DMS53 treated with DMSO at 0.1 percent for 48 hours (cell line): ENCODE results near the gene PIN1.
"Not testable (repeated sequence)": the region's sequence is repeated elsewhere in the genome, so short reads cannot be mapped to it uniquely, and the experiment has no call there.

ENCODE experiments used
- DNase-seq: peaks from one replicate; lab custom pipeline; 2025; ENCODE audit not compliant: unreplicated experiment; lab: John Stamatoyannopoulos, UW

Gene PIN1

DNA sequence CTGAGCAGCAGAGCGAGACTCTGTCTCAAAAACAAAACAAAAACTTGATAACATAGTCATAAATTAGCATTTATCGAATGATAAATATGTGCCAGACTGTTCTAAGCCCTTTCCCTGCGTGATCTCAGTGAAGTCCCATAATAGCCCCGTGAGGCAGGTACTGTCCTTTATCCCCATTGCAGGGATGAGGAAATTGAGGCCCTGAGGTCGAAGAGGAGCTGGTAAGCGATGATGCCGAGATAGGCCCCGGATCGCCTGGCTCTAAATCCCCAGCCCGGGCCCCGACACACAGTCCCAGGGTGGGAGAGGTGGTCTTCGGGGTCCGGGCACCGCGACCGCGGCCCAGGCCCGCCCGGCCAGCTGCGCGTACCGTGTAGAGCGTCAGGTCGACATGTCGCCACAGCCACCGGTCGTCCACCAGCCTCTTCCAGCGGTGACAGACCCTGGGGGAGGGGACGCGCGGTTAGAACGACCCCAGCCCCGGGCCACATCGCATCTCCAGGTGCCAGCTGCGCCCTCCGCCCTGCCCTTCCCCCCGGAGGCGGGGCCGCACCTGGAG is 16.9 kb upstream of the PIN1 start:
- DNase-seq = no peak

DNA sequence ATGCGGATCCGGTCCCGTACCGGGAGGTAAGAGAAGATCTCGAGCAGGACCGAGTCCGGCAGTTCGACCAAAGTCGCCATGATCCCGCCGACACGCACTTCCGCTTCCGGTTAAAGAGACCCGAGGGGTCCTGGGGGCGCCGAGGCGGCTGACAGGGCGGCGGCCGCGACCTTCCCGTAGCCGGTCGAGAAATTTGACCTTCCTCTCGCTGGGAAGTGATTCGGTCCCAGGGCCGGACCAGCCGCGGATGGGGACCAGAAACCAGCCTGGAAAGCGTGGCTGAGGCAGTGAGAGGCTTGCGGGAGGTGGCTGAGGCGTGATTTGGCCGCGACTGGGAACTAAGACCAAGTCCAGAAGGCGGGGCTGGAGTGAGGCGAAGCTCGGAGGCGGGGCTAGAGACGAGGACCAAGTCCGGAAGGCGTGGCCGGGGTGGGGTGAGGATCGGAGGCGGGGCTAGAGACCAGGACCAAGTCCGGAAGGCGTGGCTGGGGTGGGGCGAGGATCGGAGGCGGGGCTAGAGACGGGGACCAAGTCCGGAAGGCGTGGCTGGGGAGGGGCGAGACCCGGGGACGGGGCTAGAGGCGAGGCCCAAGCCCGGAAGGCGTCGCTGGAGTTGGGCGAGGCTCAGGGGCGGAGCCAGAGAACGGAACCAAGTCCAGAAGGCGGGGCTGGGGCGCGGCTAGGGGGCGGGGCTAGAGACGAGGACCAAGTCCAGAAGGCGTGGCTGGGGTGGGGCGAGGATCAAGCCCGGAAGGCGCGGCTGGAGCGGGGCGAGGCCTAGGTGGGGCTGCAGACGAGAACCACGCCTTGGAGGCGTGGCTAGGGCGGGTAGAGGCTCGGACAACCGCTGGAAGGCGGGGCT is 16.2 kb upstream of the PIN1 start, which contains the start of gene FBXL12:
Gene FBXL12, minus strand, starts transcription at position 346 of the 862 bp plus-strand sequence. Its CDS starts 266 bp downstream, at position 80.
- DNase-seq = peak; percentile 87

DNA sequence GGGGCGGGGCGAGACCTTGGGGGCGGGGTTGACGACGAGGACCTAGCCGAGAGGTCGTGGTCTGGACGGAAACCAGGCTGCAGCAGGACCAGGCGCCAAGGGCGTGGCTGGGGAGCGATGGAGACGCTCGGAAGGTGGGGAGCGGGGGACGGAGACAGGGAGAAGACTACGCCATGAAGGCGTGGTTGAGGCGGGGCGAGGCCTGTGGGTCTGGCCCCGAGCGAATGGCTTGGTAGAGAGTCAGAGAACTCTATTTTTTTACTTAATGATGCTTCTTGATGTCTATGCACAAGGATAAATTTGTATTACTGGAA is 15.6 kb upstream of the PIN1 start:
- DNase-seq = no peak

DNA sequence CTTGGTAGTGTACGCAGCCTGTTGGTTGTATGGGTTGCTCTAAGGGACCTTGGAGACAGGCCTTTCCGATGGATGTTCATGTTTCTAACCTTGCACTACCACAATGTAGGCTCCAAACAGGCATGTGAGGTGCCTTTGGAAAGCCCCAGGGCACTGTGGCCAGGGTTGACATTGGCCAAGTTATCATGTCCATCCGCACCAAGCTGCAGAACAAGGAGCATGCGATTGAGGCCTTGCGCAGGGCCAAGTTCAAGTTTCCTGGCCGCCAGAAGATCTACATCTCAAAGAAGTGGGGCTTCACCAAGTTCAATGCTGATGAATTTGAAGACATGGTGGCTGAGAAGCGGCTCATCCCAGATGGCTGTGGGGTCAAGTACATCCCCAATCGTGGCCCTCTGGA is 15.1 kb upstream of the PIN1 start:
- DNase-seq = not testable (repeated sequence)

DNA sequence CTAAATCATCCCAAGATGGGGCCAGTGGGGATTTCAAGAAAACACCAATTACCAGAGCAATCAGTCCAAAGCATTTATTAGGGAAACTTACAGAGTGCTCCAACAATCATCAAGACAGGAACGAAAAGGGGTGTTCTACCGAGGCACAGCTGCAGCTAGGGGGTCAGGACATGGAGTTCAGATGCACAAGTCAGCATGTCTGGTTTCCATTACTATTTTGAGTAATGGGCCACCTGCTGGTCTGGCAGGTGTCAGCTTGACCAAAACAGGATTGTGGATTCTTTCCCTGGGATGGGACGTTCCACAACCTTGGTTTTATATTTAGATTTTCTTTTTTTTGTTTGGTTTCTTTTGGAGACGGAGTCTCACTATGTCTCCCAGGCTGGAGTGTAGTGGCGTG is 11.3 kb upstream of the PIN1 start:
- no peak for DNase-seq

DNA sequence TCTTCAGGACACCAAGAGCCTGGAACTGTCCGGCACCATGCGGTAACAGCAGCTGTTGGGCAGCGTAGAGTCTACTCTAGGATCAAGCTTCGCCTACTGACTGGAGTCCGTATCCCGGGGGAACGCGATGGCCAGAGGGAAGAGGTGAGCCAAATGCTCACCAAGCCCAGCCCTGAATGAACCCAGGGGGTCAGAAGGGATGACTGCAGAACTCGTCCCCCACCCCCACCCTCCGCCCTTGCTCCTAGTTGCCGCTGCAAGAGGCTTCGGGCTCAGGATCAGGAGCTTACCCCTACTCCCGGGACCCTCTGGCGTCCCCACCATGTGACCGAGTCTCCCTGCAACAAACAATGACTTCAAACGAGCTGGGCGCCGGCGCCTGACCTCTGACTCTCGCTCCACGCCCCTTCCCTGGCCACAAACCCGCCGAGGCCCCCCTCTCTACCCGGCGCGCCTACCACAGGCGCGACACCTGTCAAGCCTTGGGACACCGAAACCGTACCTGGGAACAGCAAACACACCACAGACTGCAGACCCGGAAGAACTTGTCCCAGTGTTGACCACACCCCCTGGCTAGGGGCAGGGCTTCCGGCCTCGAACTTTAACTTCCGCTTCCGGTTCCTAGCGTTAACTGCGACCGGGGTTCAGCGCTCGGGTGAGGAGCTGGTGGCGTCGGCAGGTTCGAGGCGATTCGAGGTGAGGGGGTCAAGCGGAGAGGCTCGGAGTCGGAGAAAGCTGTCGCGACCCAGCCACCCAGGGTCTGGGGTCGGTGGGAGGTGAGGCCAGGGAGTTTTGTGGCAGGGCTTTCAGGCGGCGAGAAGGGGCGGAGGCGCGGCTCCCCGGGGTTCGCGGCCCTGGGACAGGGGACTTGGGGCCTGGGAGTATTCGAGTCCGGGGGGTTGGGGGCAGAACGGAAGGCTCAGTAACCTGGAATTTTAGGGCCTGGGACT is 7.6 kb upstream of the PIN1 start, which contains the start of gene UBL5:
Gene UBL5, plus strand, starts transcription at position 630 of the 950 bp plus-strand sequence. CDS start 420 bp downstream, outside the sequence.
- DNase-seq = peak; percentile 57

DNA sequence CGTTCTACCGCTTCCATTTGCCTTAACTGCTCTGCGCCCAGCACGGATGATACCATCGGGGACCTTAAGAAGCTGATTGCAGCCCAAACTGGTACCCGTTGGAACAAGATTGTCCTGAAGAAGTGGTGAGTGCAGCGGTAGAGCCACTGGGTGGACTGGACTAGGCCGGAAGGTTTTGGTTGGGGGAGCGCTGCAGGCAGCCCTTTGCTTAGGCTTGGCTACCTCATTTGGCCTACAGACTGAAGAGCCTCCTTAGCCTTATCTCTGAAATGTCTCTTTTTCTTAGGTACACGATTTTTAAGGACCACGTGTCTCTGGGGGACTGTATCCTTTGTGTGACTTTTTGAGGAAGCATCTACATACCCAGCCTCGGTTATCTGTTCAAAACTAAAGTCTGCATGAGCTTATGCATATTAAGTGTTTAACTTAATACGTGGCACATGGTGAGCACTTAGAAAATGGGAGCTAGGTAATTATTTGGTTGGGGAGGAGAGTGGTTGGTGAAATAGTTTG is 6.5 kb upstream of the PIN1 start:
- DNase-seq = no peak

DNA sequence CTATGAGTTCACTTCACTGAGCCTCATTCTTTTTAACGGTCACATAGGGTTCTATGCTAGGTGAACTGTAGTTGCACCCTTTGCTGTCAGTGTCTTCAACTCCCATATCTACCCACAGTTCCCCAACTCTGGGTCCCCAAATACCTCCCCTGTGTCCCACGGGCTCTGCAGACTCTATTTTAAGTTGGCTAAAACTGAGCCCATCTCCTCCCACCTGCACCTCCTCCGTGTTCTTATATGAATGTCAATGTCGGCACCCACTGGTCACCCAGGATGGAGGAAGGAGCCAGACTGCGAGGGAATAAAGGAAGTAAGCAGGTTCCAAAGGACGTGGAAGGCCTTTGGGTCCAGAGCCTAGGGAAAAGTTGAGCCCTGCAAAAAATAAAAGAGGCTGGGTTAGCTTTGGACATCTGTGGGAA is 802 bp upstream of the PIN1 start:
- no peak for DNase-seq

DNA sequence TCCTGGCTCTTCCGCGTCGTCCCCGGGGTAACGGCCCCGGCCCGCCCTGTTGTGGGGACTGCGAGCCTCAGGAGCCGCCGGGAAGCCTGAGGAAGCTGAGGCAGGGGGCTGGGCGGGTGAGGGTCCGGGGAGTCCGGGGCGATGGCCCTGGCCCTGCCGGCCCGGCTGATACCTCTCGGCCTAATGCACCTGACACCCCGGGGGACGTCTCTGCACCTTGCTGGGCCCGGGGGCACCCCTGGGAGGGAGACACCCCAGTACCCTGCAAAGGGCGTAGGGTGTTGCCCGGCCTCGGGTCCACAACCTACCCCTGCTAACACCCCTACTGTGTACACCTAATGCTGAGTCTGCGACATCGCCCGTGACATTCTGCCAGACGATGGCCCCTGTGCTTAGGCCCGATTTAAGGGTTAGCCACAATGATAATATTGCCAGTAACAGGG is 410 bp downstream of the PIN1 start:
- no peak for DNase-seq

DNA sequence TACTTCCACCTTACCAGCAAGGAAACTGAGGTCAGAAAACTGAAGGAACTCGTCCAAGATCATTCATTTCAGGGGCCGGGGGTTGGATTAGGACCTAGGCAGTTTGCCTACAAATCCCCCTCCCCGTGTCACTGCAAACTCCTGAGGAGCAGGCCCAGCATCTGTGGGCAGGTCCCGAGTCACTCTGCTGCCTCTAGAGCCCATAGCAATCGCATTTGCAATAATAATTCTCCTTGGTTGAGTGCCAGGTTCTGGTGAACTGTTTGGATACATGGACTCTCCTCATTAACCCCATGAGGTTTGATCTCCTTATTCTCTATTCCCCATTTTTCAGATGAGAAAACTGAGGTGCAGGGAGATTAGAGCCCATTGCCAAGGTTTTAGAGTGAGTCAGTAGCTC is 903 bp downstream of the PIN1 start:
- no peak for DNase-seq

DNA sequence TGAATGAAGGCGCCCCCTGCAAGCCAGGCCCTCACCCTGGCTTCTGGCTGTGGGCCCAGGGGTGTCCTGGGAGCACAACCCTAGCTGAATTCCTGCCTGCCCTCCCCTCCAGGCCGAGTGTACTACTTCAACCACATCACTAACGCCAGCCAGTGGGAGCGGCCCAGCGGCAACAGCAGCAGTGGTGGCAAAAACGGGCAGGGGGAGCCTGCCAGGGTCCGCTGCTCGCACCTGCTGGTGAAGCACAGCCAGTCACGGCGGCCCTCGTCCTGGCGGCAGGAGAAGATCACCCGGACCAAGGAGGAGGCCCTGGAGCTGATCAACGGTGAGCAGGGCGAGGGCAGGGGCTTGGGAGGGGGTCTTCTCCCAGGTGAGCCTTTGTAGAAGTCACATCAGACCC is 3.2 kb downstream of the PIN1 start:
- no peak for DNase-seq

DNA sequence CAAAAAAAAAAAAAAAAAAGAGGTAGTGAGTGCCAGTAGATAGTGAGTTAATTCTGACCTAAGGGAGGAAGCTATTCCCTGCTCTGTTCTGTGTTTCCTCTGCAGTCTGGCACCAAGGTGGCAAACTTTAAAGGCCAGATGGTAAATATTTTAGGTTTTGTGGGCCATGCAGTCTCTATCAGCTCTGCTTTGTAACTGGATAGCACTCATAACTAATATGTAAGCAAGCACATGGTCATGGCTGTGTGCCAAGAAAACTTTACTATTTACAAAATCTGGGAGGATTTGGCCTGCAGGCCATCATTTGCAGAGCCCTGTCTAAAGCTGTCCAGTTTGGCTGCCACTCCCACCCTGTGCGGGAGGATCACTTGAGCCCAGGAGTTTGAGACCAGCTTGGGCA is 4.3 kb downstream of the PIN1 start:
- no peak for DNase-seq

DNA sequence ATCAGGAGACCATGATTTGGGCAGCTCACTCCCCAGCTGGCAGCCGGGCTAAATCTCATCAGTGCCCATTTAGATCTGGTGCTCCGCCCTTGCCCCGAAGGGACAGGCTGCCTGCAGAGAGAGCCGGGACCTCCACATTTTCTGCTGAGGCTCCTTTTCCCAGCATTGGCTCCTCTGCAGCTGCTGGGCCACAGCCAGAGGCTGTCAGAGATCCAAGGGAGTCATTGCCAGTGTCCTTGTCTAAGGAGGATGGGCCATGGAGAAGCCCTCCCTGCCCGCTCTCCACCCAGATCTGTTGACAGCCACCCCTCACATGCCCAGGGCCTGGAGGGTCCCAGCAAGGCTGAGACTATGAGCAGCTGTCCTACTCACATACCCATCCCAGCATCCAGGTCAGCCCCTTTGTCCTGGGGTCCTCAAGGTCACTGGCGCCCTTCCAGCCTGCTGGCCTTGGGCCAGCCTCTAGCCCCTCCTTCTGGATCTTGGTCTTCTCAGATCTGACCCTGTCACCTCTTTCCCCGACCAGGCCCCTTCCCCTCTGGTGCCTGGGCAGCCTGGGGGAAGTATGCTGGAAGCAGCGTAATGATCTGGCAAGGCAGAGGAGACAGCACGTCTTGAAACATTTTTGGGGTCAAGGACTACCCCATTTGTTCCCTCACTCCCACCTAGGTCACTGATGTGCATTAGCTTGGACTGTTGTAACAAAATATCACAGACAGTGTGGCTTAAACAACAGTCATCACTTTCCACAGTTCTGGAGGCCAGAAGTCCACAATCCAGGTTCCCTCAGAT is 7.9 kb downstream of the PIN1 start:
- DNase-seq = no peak

DNA sequence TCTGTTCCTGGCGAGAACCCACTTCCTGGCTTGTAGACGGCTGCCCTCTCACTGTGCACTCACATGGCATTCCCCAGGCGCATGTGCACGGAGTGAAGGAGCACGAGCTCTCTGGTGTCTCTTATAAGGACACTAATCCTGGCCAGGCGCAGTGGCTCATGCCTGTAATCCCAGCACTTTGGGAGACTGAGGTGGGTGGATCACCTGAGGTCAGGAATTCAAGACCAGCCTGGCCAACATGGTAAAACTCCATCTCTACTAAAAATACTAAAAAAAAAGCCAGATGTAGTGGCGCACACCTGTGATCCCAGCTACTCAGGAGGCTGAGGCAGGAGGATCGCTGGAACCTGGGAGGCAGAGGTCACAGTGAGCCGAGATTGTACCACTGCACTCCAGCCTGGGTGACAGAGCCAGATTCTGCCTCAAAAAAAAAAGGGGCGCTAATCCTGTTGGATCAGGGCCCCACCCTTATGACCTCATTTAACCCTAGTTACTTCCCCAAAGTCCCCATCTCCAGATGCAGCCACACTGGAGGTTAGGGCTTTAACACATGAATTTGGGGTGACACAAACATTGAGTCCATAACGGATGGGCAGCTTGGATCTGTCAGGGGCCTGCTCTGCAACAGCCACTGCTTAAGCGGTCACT is 8.6 kb downstream of the PIN1 start:
- DNase-seq = not testable (repeated sequence)

DNA sequence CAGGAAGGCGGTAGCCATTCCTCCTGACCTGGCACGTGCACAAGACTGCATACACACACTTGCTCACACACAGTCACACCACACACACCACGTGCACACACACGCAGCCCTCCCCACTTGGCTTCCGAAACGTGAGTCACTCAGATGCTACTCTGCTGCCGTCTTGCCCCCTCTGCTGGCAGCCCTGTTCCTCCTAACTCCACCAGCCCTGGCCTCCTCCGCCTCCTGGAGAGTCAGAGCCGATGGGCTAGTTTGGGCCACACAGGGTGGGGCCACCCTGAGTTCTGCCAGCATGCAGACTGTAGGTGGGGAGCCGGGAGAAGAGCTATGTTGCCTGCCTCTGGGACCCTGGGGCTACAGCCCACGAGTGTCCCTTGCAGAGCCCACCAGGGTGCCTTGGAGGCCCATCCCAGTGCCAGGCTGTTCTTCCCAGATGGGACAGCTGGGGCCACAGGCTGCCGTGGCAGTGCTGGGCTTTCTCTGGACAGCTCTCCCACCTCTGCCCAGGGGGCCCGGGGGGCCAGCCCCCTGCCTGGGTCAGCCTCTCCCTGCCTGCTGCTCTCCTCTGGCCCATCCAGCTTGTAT is 12.1 kb downstream of the PIN1 start:
- no peak for DNase-seq

DNA sequence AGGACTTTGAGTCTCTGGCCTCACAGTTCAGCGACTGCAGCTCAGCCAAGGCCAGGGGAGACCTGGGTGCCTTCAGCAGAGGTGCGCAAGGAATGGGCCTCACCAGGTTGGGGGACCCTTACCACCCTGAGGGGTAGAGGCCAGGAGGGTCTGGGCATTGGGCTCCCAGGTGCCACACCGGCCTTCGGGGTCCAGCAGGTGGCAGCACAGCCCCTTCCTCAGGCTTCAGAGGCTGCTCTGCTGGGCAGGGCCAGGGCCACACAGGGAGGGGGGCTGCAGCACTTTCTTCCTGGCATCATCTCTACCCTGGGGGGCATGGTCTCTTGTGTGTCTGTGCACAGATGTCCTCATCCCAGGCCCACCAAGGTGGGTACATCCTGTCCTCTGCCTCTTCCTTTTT is 12.9 kb downstream of the PIN1 start:
- no peak for DNase-seq

DNA sequence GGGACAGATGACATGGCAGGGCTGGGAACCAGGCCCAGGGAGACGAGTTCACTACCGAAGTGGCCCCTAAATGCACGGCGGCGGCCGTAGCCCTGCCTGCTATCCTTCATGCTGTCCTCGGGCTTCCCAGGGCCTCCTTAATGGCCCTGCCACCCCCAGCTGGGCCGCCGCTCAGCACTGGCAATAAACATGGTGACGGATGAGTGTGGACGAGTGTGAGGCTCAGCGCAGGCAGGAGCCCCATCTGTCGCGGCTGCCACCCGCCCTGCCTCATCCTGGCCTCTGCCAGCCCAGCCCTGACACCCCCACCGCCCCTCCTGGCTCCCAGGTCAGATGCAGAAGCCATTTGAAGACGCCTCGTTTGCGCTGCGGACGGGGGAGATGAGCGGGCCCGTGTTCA is 13.6 kb downstream of the PIN1 start:
- no peak for DNase-seq

DNA sequence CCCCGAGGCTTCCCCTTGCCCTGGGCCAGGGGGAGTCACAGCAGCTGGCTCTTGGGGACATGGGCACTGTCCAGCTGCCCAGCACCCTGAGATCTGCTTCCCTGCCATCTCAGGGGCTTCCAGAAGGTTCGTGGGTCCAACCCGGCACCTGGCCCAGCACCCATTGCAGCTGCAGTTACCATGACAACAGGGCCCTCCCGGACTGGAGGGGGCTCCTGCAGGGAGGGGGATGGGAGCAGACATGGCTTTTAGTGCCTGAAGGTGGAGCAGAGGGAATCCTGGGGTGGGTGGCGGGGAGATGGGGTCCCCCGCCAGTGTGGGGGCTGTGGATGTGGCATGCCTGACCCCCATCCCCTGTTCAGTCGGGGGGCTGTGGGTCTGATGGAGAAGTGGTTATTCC is 14.7 kb downstream of the PIN1 start:
- DNase-seq = no peak

DNA sequence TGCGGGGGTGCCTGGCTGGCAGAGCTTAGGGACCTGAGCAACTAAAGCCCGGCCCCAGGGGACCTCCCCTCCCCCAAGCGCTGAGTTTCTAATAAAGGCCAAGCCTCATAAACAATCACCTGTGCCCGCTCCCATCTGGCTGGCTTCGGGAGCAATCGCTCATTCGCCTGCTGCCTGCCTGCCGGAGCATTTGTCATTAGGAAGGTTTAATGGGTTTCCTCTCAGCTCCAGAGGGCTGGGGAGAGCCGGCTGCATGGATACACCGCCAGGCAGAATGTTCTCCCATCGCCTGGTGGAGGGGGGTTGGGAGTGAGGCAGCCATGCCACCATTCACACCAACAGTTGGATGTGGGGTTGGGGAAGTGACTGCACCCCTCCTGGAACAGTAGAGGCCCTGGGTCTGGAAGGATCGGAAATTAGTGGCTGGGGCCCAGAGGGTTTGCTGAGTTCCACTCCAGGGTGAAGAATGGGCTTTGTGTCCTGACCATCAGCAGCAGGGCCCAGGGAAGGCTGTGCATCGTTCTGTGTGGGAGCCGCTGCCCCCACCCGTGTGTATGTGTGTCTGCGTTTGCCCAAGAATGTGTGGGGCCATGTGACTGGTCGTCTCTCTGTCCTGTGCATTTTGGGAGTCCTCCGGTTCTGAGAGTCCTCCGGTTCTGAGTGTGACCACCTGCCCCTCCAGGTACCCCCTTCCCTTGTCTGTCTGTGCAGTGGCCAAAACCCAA is 15.3 kb downstream of the PIN1 start:
- no peak for DNase-seq
